Measurements from ENCODE around the gene NSDHL.
A peak's percentile ranks its signal among the peaks of the same experiment; 100 is the strongest.

Gene NSDHL

DNA sequence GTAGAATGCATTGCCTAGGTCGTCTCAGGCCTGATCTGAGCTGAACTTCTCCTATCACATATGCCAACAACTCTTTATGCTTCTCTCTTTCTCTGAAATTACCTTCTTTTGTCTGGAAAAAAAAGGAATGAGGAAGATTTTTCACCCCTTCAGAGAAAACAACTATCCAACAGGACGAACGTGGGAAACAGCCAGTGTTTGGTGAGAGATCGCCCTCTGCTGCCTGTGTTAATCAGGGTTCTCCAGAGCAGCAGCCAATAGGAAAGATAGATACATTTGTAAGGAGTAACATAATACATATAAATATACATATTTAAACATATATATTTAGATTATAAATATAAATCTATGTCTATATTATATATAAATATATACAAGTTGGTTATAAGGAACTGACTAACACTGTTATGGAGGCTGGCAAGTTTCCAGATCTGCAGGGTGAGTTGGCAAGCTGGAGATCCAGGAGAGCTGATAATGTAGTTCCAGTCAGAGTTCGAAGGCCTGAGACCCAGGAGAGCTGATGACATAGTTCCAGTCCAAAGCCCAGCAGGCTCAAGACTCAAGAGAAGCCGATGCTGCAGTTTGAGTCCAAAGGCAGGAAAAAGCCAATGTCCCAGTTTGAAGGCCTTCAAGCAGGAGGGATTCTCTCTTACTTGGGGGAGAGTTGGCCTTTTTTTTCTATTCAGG lies 13.6 kb upstream of the NSDHL start:
- TF ChIP-seq, protein P1, sequence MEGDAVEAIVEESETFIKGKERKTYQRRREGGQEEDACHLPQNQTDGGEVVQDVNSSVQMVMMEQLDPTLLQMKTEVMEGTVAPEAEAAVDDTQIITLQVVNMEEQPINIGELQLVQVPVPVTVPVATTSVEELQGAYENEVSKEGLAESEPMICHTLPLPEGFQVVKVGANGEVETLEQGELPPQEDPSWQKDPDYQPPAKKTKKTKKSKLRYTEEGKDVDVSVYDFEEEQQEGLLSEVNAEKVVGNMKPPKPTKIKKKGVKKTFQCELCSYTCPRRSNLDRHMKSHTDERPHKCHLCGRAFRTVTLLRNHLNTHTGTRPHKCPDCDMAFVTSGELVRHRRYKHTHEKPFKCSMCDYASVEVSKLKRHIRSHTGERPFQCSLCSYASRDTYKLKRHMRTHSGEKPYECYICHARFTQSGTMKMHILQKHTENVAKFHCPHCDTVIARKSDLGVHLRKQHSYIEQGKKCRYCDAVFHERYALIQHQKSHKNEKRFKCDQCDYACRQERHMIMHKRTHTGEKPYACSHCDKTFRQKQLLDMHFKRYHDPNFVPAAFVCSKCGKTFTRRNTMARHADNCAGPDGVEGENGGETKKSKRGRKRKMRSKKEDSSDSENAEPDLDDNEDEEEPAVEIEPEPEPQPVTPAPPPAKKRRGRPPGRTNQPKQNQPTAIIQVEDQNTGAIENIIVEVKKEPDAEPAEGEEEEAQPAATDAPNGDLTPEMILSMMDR (IDR thresholded peaks at IDR 0.05; ENCODE audit: insufficient read depth, low read length), result peak; percentile 21
- TF ChIP-seq POLR2AphosphoS5 (IDR thresholded peaks at IDR 0.05; ENCODE audit: low read depth), result no peak
- no peak overlapping the region for H3K27ac ChIP-seq (replicated peaks)
- DNase-seq (ENCODE audit: low read depth in 1 of 2, low spot score in 1 of 2), result no peak
- H3K27me3 ChIP-seq (ENCODE audit: insufficient read depth, poor library complexity, severe bottlenecking), result peaks cover 3% of the 10 kb centered on the region
- H3K4me3 ChIP-seq (replicated peaks; ENCODE audit: insufficient read depth, low read length), result no peak overlapping the region

DNA sequence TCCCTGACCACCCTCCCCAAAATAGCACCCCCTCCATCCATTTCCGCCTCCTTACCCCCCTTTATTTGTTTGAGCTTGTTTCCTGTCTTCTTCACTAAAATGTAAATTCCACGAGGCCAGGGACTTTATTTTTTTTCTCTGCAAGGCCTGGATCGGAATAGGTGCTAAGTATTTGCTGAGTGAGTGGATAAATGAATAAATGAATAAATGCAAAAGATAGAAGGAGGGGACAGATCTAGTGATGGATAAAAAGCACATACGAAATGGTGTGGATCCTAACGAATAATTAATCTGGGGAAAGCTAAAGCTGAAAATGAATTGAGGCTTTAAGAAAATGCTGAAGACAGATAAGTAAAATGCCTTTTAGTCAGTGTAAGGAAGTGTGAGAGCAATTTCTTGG lies 12.5 kb upstream of the NSDHL start:
- TF ChIP-seq SPI1 (IDR thresholded peaks at IDR 0.05; ENCODE audit: borderline replicate concordance, low read depth) (no peak), POLR2AphosphoS5 (IDR thresholded peaks at IDR 0.05; ENCODE audit: low read depth) (no peak), GABPA (IDR thresholded peaks at IDR 0.05; ENCODE audit: low read depth) (no peak)
- TF ChIP-seq, protein P1 (IDR thresholded peaks at IDR 0.05; ENCODE audit: insufficient read depth, low read length), result no peak
- TF ChIP-seq, protein P2, sequence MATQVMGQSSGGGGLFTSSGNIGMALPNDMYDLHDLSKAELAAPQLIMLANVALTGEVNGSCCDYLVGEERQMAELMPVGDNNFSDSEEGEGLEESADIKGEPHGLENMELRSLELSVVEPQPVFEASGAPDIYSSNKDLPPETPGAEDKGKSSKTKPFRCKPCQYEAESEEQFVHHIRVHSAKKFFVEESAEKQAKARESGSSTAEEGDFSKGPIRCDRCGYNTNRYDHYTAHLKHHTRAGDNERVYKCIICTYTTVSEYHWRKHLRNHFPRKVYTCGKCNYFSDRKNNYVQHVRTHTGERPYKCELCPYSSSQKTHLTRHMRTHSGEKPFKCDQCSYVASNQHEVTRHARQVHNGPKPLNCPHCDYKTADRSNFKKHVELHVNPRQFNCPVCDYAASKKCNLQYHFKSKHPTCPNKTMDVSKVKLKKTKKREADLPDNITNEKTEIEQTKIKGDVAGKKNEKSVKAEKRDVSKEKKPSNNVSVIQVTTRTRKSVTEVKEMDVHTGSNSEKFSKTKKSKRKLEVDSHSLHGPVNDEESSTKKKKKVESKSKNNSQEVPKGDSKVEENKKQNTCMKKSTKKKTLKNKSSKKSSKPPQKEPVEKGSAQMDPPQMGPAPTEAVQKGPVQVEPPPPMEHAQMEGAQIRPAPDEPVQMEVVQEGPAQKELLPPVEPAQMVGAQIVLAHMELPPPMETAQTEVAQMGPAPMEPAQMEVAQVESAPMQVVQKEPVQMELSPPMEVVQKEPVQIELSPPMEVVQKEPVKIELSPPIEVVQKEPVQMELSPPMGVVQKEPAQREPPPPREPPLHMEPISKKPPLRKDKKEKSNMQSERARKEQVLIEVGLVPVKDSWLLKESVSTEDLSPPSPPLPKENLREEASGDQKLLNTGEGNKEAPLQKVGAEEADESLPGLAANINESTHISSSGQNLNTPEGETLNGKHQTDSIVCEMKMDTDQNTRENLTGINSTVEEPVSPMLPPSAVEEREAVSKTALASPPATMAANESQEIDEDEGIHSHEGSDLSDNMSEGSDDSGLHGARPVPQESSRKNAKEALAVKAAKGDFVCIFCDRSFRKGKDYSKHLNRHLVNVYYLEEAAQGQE (IDR thresholded peaks at IDR 0.05; ENCODE audit: insufficient replicate concordance, low read depth), result no peak
- Histone ChIP-seq H3K27me3 (ENCODE audit: insufficient read depth, poor library complexity, severe bottlenecking) (peaks cover 3% of the 10 kb centered on the region), H3K27ac (replicated peaks) (no peak overlapping the region), H3K4me3 (replicated peaks; ENCODE audit: insufficient read depth, low read length) (no peak overlapping the region)
- DNase-seq (ENCODE audit: low read depth in 1 of 2, low spot score in 1 of 2), result no peak

DNA sequence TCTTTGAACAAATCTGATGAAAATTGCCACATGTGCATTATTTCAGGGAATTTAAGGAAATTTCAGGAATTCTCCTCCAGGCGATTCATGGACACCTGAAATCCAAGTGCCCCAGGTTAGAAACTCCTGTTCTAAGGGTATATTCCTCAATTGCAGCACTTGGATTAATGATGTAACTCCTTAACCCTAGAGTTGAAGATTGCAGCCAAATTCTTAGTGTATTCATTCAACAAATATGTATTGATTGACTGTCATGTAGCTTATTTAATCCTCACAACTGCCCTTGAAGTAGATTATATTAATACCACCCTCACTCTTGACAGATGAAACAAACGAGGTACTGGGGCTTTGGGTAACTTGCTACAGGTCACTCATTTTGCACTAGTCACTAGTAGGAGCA lies 11.6 kb upstream of the NSDHL start:
- DNase-seq (ENCODE audit: low read depth in 1 of 2, low spot score in 1 of 2), result no peak
- H3K27me3 ChIP-seq (ENCODE audit: insufficient read depth, poor library complexity, severe bottlenecking), result peaks cover 3% of the 10 kb centered on the region
- no peak overlapping the region for H3K27ac ChIP-seq (replicated peaks)

DNA sequence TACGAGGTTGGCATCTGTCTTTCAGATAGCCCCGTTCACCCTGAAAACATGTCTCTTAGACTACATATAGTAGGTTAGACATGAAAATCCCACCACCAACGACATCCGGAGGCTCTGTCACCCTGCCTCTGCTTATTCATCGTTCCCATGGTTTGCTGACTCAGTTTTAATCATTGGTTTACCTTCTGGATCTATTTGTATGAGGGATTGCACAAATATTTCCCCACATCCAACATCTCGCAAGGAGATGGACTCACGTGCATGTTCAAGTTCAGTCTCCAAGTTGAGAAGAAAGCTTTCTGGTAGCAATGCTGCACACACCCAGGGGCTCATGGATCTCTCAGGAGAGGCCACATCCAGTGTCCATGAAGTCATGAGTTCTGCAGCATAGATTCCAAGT lies 11.1 kb upstream of the NSDHL start:
- H3K4me3 ChIP-seq (replicated peaks; ENCODE audit: insufficient read depth, low read length), result no peak overlapping the region
- no peak for TF ChIP-seq POLR2AphosphoS5 (IDR thresholded peaks at IDR 0.05; ENCODE audit: low read depth)
- TF ChIP-seq GABPA (IDR thresholded peaks at IDR 0.05; ENCODE audit: low read depth), result no peak
- no peak for TF ChIP-seq SPI1 (IDR thresholded peaks at IDR 0.05; ENCODE audit: borderline replicate concordance, low read depth)
- TF ChIP-seq, protein P2 (IDR thresholded peaks at IDR 0.05; ENCODE audit: insufficient replicate concordance, low read depth), result no peak
- TF ChIP-seq, protein P1 (IDR thresholded peaks at IDR 0.05; ENCODE audit: insufficient read depth, low read length), result no peak
- no peak for DNase-seq (ENCODE audit: low read depth in 1 of 2, low spot score in 1 of 2)

More for the DNA sequence above, 11.6 kb upstream of the NSDHL start:
- no peak overlapping the region for H3K4me3 ChIP-seq (replicated peaks; ENCODE audit: insufficient read depth, low read length)
- TF ChIP-seq POLR2AphosphoS5 (IDR thresholded peaks at IDR 0.05; ENCODE audit: low read depth), result no peak
- TF ChIP-seq GABPA (IDR thresholded peaks at IDR 0.05; ENCODE audit: low read depth), result no peak

More for the DNA sequence above, 11.1 kb upstream of the NSDHL start:
- Histone ChIP-seq H3K27ac (replicated peaks) (no peak overlapping the region), H3K27me3 (ENCODE audit: insufficient read depth, poor library complexity, severe bottlenecking) (peaks cover 3% of the 10 kb centered on the region)

Data from HL-60 (cell line).